ENCODE data around the gene DENND5B.

- TF ChIP-seq CTCF (conservative IDR thresholded peaks at IDR 0.05 in 1 of 2, IDR thresholded peaks at IDR 0.05 in 1 of 2; ENCODE audit: extremely low read depth in 1 of 2, insufficient read depth in 1 of 2, low read depth in 1 of 2, low read length in 2 of 2) (no peak), EZH2 (IDR thresholded peaks at IDR 0.05; ENCODE audit: borderline replicate concordance, low read length) (no peak)
Measured at GRCh38 chr12:31369712-31370521, 221.0 kb downstream of the DENND5B start.

Data from mammary epithelial cell (primary cell).